ENCODE data around the gene BSX. TPM values are rescaled to one million over a fixed set of nuclear protein-coding genes. Genes with fewer than 3 reads are reported as not detected.

Gene BSX
- total RNA-seq, 1 experiment from 2014 or later, result not detected

- no peaks in the 10 kb centered on the region for H3K27me3 ChIP-seq (ENCODE audit: low read length)
- no peak overlapping the region for H3K9ac ChIP-seq (ENCODE audit: low read length)
- no peak overlapping the region for H3K4me2 ChIP-seq (ENCODE audit: low read depth, low read length, poor library complexity, severe bottlenecking)
- H3K4me1 ChIP-seq (ENCODE audit: low read length), result no peaks in the 10 kb centered on the region
- no peak overlapping the region for H2AFZ ChIP-seq (ENCODE audit: low read length)
- no peaks in the 10 kb centered on the region for H4K20me1 ChIP-seq (ENCODE audit: insufficient read depth, low read depth, low read length)
- no peak for DNase-seq
- H3K9me2 ChIP-seq (replicated peaks; ENCODE audit: insufficient read depth, low read length), result no peaks in the 10 kb centered on the region
- H3K9me3 ChIP-seq (ENCODE audit: low read length), result no peaks in the 10 kb centered on the region
- H3K79me2 ChIP-seq (ENCODE audit: low read length), result no peaks in the 10 kb centered on the region
- H3K36me3 ChIP-seq (ENCODE audit: insufficient read depth, low read length), result no peaks in the 10 kb centered on the region
- no peak overlapping the region for H3K4me3 ChIP-seq (ENCODE audit: low read length)
- no peak overlapping the region for H3K27ac ChIP-seq (ENCODE audit: low read length)
Observed at GRCh38 chr11:122995526-122995925, 13.9 kb upstream of the BSX start.

- Histone ChIP-seq H3K4me1 (ENCODE audit: low read length) (no peaks in the 10 kb centered on the region), H3K27ac (ENCODE audit: low read length) (no peak overlapping the region), H3K79me2 (ENCODE audit: low read length) (no peaks in the 10 kb centered on the region), H4K20me1 (ENCODE audit: insufficient read depth, low read depth, low read length) (no peaks in the 10 kb centered on the region), H3K9me3 (ENCODE audit: low read length) (no peaks in the 10 kb centered on the region), H3K36me3 (ENCODE audit: insufficient read depth, low read length) (no peaks in the 10 kb centered on the region), H3K9ac (ENCODE audit: low read length) (no peak overlapping the region), H3K4me3 (ENCODE audit: low read length) (no peak overlapping the region), H3K27me3 (ENCODE audit: low read length) (no peaks in the 10 kb centered on the region), H2AFZ (ENCODE audit: low read length) (no peak overlapping the region), H3K4me2 (ENCODE audit: low read depth, low read length, poor library complexity, severe bottlenecking) (no peak overlapping the region), H3K9me2 (replicated peaks; ENCODE audit: insufficient read depth, low read length) (no peaks in the 10 kb centered on the region)
- no peak for DNase-seq
Observed at GRCh38 chr11:122984186-122985011, 2.8 kb upstream of the BSX start.

- Histone ChIP-seq H3K4me2 (ENCODE audit: low read depth, low read length, poor library complexity, severe bottlenecking) (no peak overlapping the region), H3K4me3 (ENCODE audit: low read length) (no peak overlapping the region), H3K27me3 (ENCODE audit: low read length) (no peaks in the 10 kb centered on the region), H3K9me3 (ENCODE audit: low read length) (no peaks in the 10 kb centered on the region), H4K20me1 (ENCODE audit: insufficient read depth, low read depth, low read length) (no peaks in the 10 kb centered on the region), H3K79me2 (ENCODE audit: low read length) (no peaks in the 10 kb centered on the region), H2AFZ (ENCODE audit: low read length) (no peak overlapping the region), H3K4me1 (ENCODE audit: low read length) (no peaks in the 10 kb centered on the region), H3K9me2 (replicated peaks; ENCODE audit: insufficient read depth, low read length) (no peaks in the 10 kb centered on the region), H3K36me3 (ENCODE audit: insufficient read depth, low read length) (no peaks in the 10 kb centered on the region), H3K9ac (ENCODE audit: low read length) (no peak overlapping the region), H3K27ac (ENCODE audit: low read length) (no peak overlapping the region)
- no peak for DNase-seq
Observed at GRCh38 chr11:122983438-122984185, 2.0 kb upstream of the BSX start.

- no peak overlapping the region for H2AFZ ChIP-seq (ENCODE audit: low read length)
- no peaks in the 10 kb centered on the region for H3K9me3 ChIP-seq (ENCODE audit: low read length)
- no peaks in the 10 kb centered on the region for H4K20me1 ChIP-seq (ENCODE audit: insufficient read depth, low read depth, low read length)
- H3K4me3 ChIP-seq (ENCODE audit: low read length), result no peak overlapping the region
- H3K4me2 ChIP-seq (ENCODE audit: low read depth, low read length, poor library complexity, severe bottlenecking), result no peak overlapping the region
- H3K27me3 ChIP-seq (ENCODE audit: low read length), result no peaks in the 10 kb centered on the region
- no peaks in the 10 kb centered on the region for H3K36me3 ChIP-seq (ENCODE audit: insufficient read depth, low read length)
- H3K9me2 ChIP-seq (replicated peaks; ENCODE audit: insufficient read depth, low read length), result no peaks in the 10 kb centered on the region
- H3K9ac ChIP-seq (ENCODE audit: low read length), result no peak overlapping the region
- H3K27ac ChIP-seq (ENCODE audit: low read length), result no peak overlapping the region
- no peaks in the 10 kb centered on the region for H3K79me2 ChIP-seq (ENCODE audit: low read length)
- no peaks in the 10 kb centered on the region for H3K4me1 ChIP-seq (ENCODE audit: low read length)
- DNase-seq, result no peak
Observed at GRCh38 chr11:122979815-122980595, 1.6 kb downstream of the BSX start.

GRCh38 chr11:122979103-122979814 is 2.4 kb downstream of the BSX start:
- Histone ChIP-seq H3K79me2 (ENCODE audit: low read length) (no peaks in the 10 kb centered on the region), H3K27me3 (ENCODE audit: low read length) (no peaks in the 10 kb centered on the region), H3K27ac (ENCODE audit: low read length) (no peak overlapping the region)

GRCh38 chr11:122978299-122978620 is 3.4 kb downstream of the BSX start:
- Histone ChIP-seq H3K27me3 (ENCODE audit: low read length) (no peaks in the 10 kb centered on the region), H3K9me3 (ENCODE audit: low read length) (no peaks in the 10 kb centered on the region), H3K9me2 (replicated peaks; ENCODE audit: insufficient read depth, low read length) (no peaks in the 10 kb centered on the region), H2AFZ (ENCODE audit: low read length) (no peak overlapping the region), H3K9ac (ENCODE audit: low read length) (no peak overlapping the region), H3K79me2 (ENCODE audit: low read length) (no peaks in the 10 kb centered on the region), H3K36me3 (ENCODE audit: insufficient read depth, low read length) (no peaks in the 10 kb centered on the region), H4K20me1 (ENCODE audit: insufficient read depth, low read depth, low read length) (no peaks in the 10 kb centered on the region), H3K4me1 (ENCODE audit: low read length) (no peaks in the 10 kb centered on the region), H3K4me2 (ENCODE audit: low read depth, low read length, poor library complexity, severe bottlenecking) (no peak overlapping the region), H3K27ac (ENCODE audit: low read length) (no peak overlapping the region), H3K4me3 (ENCODE audit: low read length) (no peak overlapping the region)
- no peak for DNase-seq

More at GRCh38 chr11:122979103-122979814, 2.4 kb downstream of the BSX start:
- no peak overlapping the region for H3K4me2 ChIP-seq (ENCODE audit: low read depth, low read length, poor library complexity, severe bottlenecking)
- H3K4me1 ChIP-seq (ENCODE audit: low read length), result no peaks in the 10 kb centered on the region
- no peaks in the 10 kb centered on the region for H3K9me2 ChIP-seq (replicated peaks; ENCODE audit: insufficient read depth, low read length)
- H3K36me3 ChIP-seq (ENCODE audit: insufficient read depth, low read length), result no peaks in the 10 kb centered on the region
- H4K20me1 ChIP-seq (ENCODE audit: insufficient read depth, low read depth, low read length), result no peaks in the 10 kb centered on the region
- no peak overlapping the region for H3K4me3 ChIP-seq (ENCODE audit: low read length)
- no peak overlapping the region for H2AFZ ChIP-seq (ENCODE audit: low read length)
- no peaks in the 10 kb centered on the region for H3K9me3 ChIP-seq (ENCODE audit: low read length)
- no peak overlapping the region for H3K9ac ChIP-seq (ENCODE audit: low read length)
- no peak for DNase-seq

- no peak overlapping the region for H3K9ac ChIP-seq (ENCODE audit: low read length)
- no peaks in the 10 kb centered on the region for H3K9me2 ChIP-seq (replicated peaks; ENCODE audit: insufficient read depth, low read length)
- H3K79me2 ChIP-seq (ENCODE audit: low read length), result no peaks in the 10 kb centered on the region
- no peak overlapping the region for H3K4me3 ChIP-seq (ENCODE audit: low read length)
- no peak overlapping the region for H2AFZ ChIP-seq (ENCODE audit: low read length)
- no peaks in the 10 kb centered on the region for H3K9me3 ChIP-seq (ENCODE audit: low read length)
- no peak for DNase-seq
- H3K27ac ChIP-seq (ENCODE audit: low read length), result no peak overlapping the region
- no peaks in the 10 kb centered on the region for H3K4me1 ChIP-seq (ENCODE audit: low read length)
- no peaks in the 10 kb centered on the region for H4K20me1 ChIP-seq (ENCODE audit: insufficient read depth, low read depth, low read length)
- no peaks in the 10 kb centered on the region for H3K36me3 ChIP-seq (ENCODE audit: insufficient read depth, low read length)
- no peaks in the 10 kb centered on the region for H3K27me3 ChIP-seq (ENCODE audit: low read length)
- no peak overlapping the region for H3K4me2 ChIP-seq (ENCODE audit: low read depth, low read length, poor library complexity, severe bottlenecking)
Observed at GRCh38 chr11:122977470-122978298, 4.0 kb downstream of the BSX start.
